BLaER1 treated with 17β-estradiol and CSF1 and Interleukin-3, amounts not matched to agents 10 nM and 100 nM (cell line): ENCODE results near the gene IL17REL.

Source experiments
- H3K27ac ChIP-seq, 11 experiments: shearing (Covaris generic); formaldehyde crosslinking; 2 replicates each; pipeline ENCODE4 v1.8.1; 2022
- H3K27me3 ChIP-seq, 11 experiments: shearing (Covaris generic); formaldehyde crosslinking; 2 replicates each; pipeline ENCODE4 v1.8.1; 2022
- H3K36me3 ChIP-seq, 11 experiments: shearing (Covaris generic); formaldehyde crosslinking; 2 replicates each; pipeline ENCODE4 v1.8.1; 2022
- H3K4me1 ChIP-seq, 10 experiments: shearing (Covaris generic); formaldehyde crosslinking; 2 replicates each; pipeline ENCODE4 v1.8.1; 2022
- H3K4me2 ChIP-seq, 11 experiments: shearing (Covaris generic); formaldehyde crosslinking; 2 replicates each; pipeline ENCODE4 v1.8.1; 2022
- H3K4me3 ChIP-seq, 10 experiments: shearing (Covaris generic); formaldehyde crosslinking; 2 replicates each; pipeline ENCODE4 v1.8.1; 2022
- H3K9ac ChIP-seq, 11 experiments: shearing (Covaris generic); formaldehyde crosslinking; 2 replicates each; pipeline ENCODE4 v1.8.1; 2022
- H3K9me3 ChIP-seq, 11 experiments: shearing (Covaris generic); formaldehyde crosslinking; replicated peaks in 1 of 11; 2 replicates each; pipeline ENCODE4 v1.8.1; 2022
- H4K20me1 ChIP-seq, 11 experiments: shearing (Covaris generic); formaldehyde crosslinking; 2 replicates each; pipeline ENCODE4 v1.8.1; 2022
- Cebpa-rat ChIP-seq, 11 experiments: shearing (Covaris generic); IDR thresholded peaks; 2 replicates each; pipeline ENCODE4 v1.8.1; 2022

Gene IL17REL

GRCh38 chr22:50040717-50041116 lies 28.2 kb upstream of the IL17REL start:
- Histone ChIP-seq H3K36me3 (no peaks in the 10 kb centered on the region), H3K27me3 (peaks cover 0 to 15% (median 9%) of the 10 kb centered on the region in 11 experiments; a peak in 14 of 22 replicates), H3K4me1 (peaks cover 13 to 30% (median 23%) of the 10 kb centered on the region in 10 experiments), H3K9me3 (peaks cover 29 to 40% (median 33%) of the 10 kb centered on the region in 11 experiments), H4K20me1 (peaks cover 0 to 6% (median 0%) of the 10 kb centered on the region in 11 experiments; a peak in 2 of 22 replicates), H3K4me2 (no peak overlapping the region), H3K4me3 (no peak overlapping the region), H3K27ac (no peak overlapping the region), H3K9ac (no peak overlapping the region)
- no peak for TF ChIP-seq Cebpa-rat (IDR thresholded peaks at IDR 0.05)

GRCh38 chr22:50039669-50040443 lies 27.3 kb upstream of the IL17REL start:
- no peaks in the 10 kb centered on the region for H3K36me3 ChIP-seq
- H3K4me1 ChIP-seq, result peaks cover 17 to 33% (median 27%) of the 10 kb centered on the region in 10 experiments
- H3K4me3 ChIP-seq, result no peak overlapping the region
- H3K9ac ChIP-seq, result no peak overlapping the region
- H3K27ac ChIP-seq, result no peak overlapping the region
- no peak overlapping the region for H3K4me2 ChIP-seq
- no peak for TF ChIP-seq Cebpa-rat (IDR thresholded peaks at IDR 0.05)
- peaks cover 0 to 2% (median 0%) of the 10 kb centered on the region in 11 experiments; a peak in 2 of 22 replicates for H4K20me1 ChIP-seq
- peaks cover 29 to 40% (median 33%) of the 10 kb centered on the region in 11 experiments for H3K9me3 ChIP-seq
- H3K27me3 ChIP-seq, result peaks cover 0 to 10% (median 5%) of the 10 kb centered on the region in 11 experiments; a peak in 14 of 22 replicates

DNA sequence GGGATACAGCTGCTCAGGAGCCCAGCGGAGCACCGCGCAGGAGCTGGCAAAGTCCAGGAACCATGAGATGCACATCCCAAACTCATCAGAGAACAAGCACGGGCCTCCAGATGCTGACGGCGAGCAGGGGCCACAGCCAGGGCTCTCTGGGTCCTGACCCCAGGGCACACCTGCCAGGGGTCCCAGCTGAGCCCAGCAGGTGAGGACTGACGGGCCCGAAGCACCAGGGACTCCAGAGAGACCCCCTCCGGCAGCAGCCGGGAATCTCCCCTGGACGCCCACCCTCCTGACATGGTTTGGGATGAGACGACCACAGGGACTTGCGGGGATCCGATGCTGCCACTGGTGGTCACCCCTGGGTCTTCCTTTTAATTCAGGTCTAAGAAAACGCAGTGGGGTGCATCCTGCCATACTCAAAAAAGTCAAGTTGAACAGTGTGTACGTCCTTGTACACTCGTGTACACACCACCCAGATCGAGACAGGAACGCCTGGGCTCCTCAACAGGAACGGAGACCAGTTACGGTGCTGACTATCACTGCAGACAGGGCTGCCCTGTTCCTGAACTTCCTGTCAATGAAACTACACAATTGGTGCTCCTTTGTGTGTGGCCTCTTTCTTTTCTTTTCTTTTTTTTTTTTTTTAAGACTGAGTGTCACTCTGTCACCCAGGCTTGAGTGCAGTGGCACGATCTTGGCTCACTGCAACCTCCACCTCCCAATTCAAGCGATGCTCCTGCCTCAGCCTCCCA lies 23.6 kb upstream of the IL17REL start:
- Histone ChIP-seq H3K9ac (no peak overlapping the region), H3K27ac (peak overlapping the region in 1 of 11 experiments; percentile 40; a peak in 2 of 22 replicates), H3K4me3 (no peak overlapping the region), H3K4me2 (peak overlapping the region in 10 of 11 experiments; percentile 5 to 88 (median 79); a peak in 17 of 22 replicates), H3K4me1 (peaks cover 27 to 55% (median 52%) of the 10 kb centered on the region in 10 experiments), H3K36me3 (no peaks in the 10 kb centered on the region), H4K20me1 (peaks cover 0 to 13% (median 0%) of the 10 kb centered on the region in 11 experiments; a peak in 5 of 22 replicates), H3K27me3 (peaks cover 0 to 18% (median 4%) of the 10 kb centered on the region in 11 experiments; a peak in 5 of 22 replicates), H3K9me3 (peaks cover 17 to 23% (median 20%) of the 10 kb centered on the region in 11 experiments; a peak in 21 of 22 replicates)
- no peak for TF ChIP-seq Cebpa-rat (IDR thresholded peaks at IDR 0.05)

DNA sequence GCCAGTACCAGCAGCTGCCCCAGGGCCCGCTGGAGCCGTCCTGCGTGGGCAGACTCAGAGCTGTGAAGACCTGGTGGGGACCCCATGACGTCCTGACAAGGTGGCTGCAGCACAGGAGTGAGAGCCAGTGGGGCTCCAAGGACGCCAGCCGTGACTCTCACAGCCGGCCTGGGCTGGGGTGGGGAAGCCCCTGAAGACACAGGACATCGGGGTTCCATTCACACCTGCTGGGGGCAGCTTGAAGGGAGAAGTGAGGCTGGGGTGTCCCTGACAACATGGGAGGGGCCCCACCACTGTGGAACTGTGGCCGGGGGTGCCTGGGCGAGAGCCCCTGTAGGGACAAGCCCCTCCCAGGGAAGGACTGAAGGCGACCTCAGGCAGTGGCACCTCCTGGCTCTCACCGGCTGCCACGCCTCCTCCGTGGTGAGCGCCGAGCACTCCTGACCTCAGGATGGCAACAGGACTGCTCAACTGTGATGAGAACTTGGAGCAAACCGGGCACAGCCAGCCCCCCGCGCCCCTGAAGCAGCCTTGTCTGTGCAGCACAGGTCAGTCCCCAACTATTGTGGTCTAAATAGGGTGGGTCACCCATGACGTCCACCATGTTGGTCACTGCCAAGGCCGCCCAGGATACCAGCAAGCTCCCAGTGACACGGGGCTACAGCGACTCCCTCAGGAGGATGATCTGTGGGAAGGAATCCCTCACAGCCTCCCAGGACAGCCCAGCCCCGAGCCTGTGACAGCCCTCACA lies 22.7 kb upstream of the IL17REL start:
- TF ChIP-seq Cebpa-rat (IDR thresholded peaks at IDR 0.05), result no peak
- H4K20me1 ChIP-seq, result peaks cover 0 to 21% (median 0%) of the 10 kb centered on the region in 11 experiments; a peak in 5 of 22 replicates
- no peak overlapping the region; a peak in 1 of 20 replicates for H3K4me3 ChIP-seq
- H3K9me3 ChIP-seq, result peaks cover 17 to 23% (median 20%) of the 10 kb centered on the region in 11 experiments; a peak in 21 of 22 replicates
- H3K27ac ChIP-seq, result peak overlapping the region in 8 of 11 experiments; percentile 19 to 60 (median 51); a peak in 15 of 22 replicates
- H3K4me2 ChIP-seq, result peak overlapping the region; percentile 58 to 88 (median 79)
- peaks cover 31 to 62% (median 60%) of the 10 kb centered on the region in 10 experiments for H3K4me1 ChIP-seq
- H3K36me3 ChIP-seq, result no peaks in the 10 kb centered on the region
- peak overlapping the region in 7 of 11 experiments; percentile 2 to 45 (median 30); a peak in 6 of 22 replicates for H3K9ac ChIP-seq
- peaks cover 0 to 18% (median 4%) of the 10 kb centered on the region in 11 experiments; a peak in 5 of 22 replicates for H3K27me3 ChIP-seq

GRCh38 chr22:50034126-50035081 lies 21.8 kb upstream of the IL17REL start:
- Histone ChIP-seq H3K27ac (peak overlapping the region in 8 of 11 experiments; percentile 52 to 69 (median 58); a peak in 17 of 22 replicates), H4K20me1 (peaks cover 0 to 21% (median 0%) of the 10 kb centered on the region in 11 experiments; a peak in 5 of 22 replicates), H3K36me3 (no peaks in the 10 kb centered on the region), H3K27me3 (peaks cover 4 to 23% (median 9%) of the 10 kb centered on the region in 11 experiments; a peak in 20 of 22 replicates), H3K4me2 (peak overlapping the region; percentile 58 to 88 (median 79)), H3K9ac (peak overlapping the region in 8 of 11 experiments; percentile 21 to 64 (median 43); a peak in 14 of 22 replicates), H3K9me3 (peaks cover 9 to 14% (median 12%) of the 10 kb centered on the region in 11 experiments; a peak in 21 of 22 replicates), H3K4me3 (no peak overlapping the region), H3K4me1 (peaks cover 37 to 70% (median 68%) of the 10 kb centered on the region in 10 experiments)
- no peak for TF ChIP-seq Cebpa-rat (IDR thresholded peaks at IDR 0.05)

DNA sequence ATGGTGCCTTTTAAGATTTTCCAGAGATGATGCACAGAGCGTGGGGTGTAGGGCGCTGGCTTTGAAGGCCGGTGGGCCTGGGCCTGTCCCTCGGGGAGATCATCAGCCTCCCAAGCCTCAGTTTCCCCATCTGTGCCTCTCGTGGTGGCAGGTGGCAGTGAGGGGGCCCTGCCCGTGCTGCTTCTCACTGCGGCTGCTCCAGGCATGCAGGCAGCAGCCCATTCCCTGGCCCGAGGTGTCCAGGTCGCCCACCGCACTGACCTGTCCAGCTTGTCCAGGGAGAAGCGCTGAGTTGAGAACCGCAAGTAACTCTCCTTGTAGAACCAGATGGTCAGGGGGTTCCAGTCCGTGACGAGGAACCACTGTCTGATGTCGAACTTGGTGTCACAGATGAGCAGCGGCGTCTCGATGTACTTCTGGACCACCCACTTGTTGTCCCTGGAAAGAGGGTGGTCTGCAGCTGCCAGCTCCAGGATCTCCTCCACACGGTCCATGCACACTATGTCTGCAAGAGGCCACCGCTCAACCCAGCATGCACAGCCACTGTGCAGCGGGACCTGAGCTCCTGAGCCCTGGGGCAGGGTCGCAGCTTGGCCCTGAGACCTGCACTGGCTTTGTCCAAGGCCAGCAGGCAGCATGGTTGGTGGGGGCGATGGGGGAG lies 20.5 kb upstream of the IL17REL start:
- H3K4me3 ChIP-seq, result no peak overlapping the region
- peaks cover 41 to 75% (median 72%) of the 10 kb centered on the region in 10 experiments for H3K4me1 ChIP-seq
- H3K27ac ChIP-seq, result peak overlapping the region in 2 of 11 experiments; percentile 37 to 60; a peak in 2 of 22 replicates
- peak overlapping the region in 9 of 11 experiments; percentile 69 to 88 (median 79); a peak in 19 of 22 replicates for H3K4me2 ChIP-seq
- no peaks in the 10 kb centered on the region for H3K36me3 ChIP-seq
- H3K9me3 ChIP-seq, result peaks cover 0 to under 1% (median 0%) of the 10 kb centered on the region in 11 experiments; a peak in 4 of 22 replicates
- H4K20me1 ChIP-seq, result peaks cover 0 to 25% (median 0%) of the 10 kb centered on the region in 11 experiments; a peak in 5 of 22 replicates
- TF ChIP-seq Cebpa-rat (IDR thresholded peaks at IDR 0.05), result no peak
- H3K9ac ChIP-seq, result peak overlapping the region in 2 of 11 experiments; percentile 18 to 59; a peak in 1 of 22 replicates
- H3K27me3 ChIP-seq, result peaks cover 4 to 23% (median 9%) of the 10 kb centered on the region in 11 experiments; a peak in 20 of 22 replicates
